Measurements from ENCODE around the gene CPPED1.

DNA sequence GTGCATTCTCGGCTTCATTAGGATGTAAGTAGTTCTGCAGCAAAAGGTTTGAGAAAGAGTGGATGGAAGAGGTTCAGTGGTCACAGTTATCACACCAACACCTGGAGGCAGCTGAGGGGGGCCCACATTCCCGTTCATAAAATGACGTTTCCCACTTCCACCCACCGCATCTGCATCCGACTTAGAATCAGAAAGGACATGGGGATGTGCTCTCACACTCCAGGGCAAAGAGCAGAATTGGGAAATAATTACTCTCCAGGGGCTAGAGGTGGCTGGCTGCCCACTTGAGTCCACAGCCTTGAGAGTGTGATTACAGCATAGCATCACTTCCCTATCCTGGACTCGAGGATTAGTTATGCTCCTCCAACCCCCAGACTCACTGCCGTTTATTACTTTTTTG, 122.0 kb downstream of the CPPED1 start:
- TF ChIP-seq, protein P1, sequence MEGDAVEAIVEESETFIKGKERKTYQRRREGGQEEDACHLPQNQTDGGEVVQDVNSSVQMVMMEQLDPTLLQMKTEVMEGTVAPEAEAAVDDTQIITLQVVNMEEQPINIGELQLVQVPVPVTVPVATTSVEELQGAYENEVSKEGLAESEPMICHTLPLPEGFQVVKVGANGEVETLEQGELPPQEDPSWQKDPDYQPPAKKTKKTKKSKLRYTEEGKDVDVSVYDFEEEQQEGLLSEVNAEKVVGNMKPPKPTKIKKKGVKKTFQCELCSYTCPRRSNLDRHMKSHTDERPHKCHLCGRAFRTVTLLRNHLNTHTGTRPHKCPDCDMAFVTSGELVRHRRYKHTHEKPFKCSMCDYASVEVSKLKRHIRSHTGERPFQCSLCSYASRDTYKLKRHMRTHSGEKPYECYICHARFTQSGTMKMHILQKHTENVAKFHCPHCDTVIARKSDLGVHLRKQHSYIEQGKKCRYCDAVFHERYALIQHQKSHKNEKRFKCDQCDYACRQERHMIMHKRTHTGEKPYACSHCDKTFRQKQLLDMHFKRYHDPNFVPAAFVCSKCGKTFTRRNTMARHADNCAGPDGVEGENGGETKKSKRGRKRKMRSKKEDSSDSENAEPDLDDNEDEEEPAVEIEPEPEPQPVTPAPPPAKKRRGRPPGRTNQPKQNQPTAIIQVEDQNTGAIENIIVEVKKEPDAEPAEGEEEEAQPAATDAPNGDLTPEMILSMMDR (IDR thresholded peaks at IDR 0.05): no peak
- no peak for TF ChIP-seq POLR2AphosphoS5 (IDR thresholded peaks at IDR 0.05)
- TF ChIP-seq POLR2A (IDR thresholded peaks at IDR 0.05): no peak

Data from stomach (tissue), 4 donors.